Cardiac fibroblast (primary cell): ENCODE data around the gene ERN1.
"Not testable (repeated sequence)": the region's sequence is repeated elsewhere in the genome, so short reads cannot be mapped to it uniquely, and the experiment has no call there.

Experiments
- DNase-seq, 2 donors: peaks; one replicate each; pipeline versions ENCODE4 v3.0.0 to v3.0.0-alpha.2; 2010; ENCODE audit warnings: low read depth in 2 of 2
- H3K4me3 ChIP-seq, 2 donors: replicated peaks in 1 of 2; 1 replicate in 1 of 2; 2 replicates in 1 of 2; pipeline ENCODE4 v1.5.1; 2011; ENCODE audit warnings: low read depth in 2 of 2, low read length in 2 of 2, mild to moderate bottlenecking in 2 of 2, moderate library complexity in 1 of 2
- CTCF ChIP-seq: IDR thresholded peaks from one replicate; pipeline ENCODE4 v1.5.1; 2011; ENCODE audit warnings: low read depth, mild to moderate bottlenecking, low read length, inconsistent platforms

Gene ERN1

GRCh38 chr17:64015447-64015846 is 114.5 kb downstream of the ERN1 start:
- no peak for DNase-seq
- no peak overlapping the region for H3K4me3 ChIP-seq
- no peak for TF ChIP-seq CTCF

GRCh38 chr17:64009571-64010402 is 120.2 kb downstream of the ERN1 start:
- TF ChIP-seq CTCF: no peak
- no peak overlapping the region for H3K4me3 ChIP-seq
- peak in 1 of 2 donors; percentile 67 for DNase-seq

- no peak for DNase-seq
- no peak overlapping the region for H3K4me3 ChIP-seq
- TF ChIP-seq CTCF: no peak
Measured at GRCh38 chr17:64008830-64009229, 121.1 kb downstream of the ERN1 start.

GRCh38 chr17:64008346-64008745 is 121.6 kb downstream of the ERN1 start:
- no peak for TF ChIP-seq CTCF
- DNase-seq: no peak
- H3K4me3 ChIP-seq: no peak overlapping the region

- no peak for TF ChIP-seq CTCF
- no peak overlapping the region for H3K4me3 ChIP-seq
- DNase-seq: no peak
Measured at GRCh38 chr17:64007838-64008282, 122.1 kb downstream of the ERN1 start.

GRCh38 chr17:64007089-64007837 is 122.7 kb downstream of the ERN1 start:
- DNase-seq, H3K4me3 ChIP-seq: not testable (repeated sequence)

GRCh38 chr17:64006361-64007088 is 123.4 kb downstream of the ERN1 start:
- peak in 1 of 2 donors; percentile 70 for DNase-seq
- no peak for TF ChIP-seq CTCF
- no peak overlapping the region for H3K4me3 ChIP-seq
